CD14-positive monocyte (primary cell): ENCODE results near the gene DYNLL1. TPM values are rescaled to one million over a fixed set of nuclear protein-coding genes. Genes with fewer than 3 reads are reported as not detected.

Source experiments
- DNase-seq, 3 donors: peaks; one replicate each; pipeline ENCODE4 v3.0.0-alpha.2; 2011 to 2022
- H2AFZ ChIP-seq: 2 replicates; pipeline ENCODE4 v1.6.0; 2012; ENCODE audit warnings: mild to moderate bottlenecking, low read depth, low read length, inconsistent platforms; ENCODE audit not compliant: insufficient read depth, poor library complexity, severe bottlenecking
- H3K27ac ChIP-seq, 2 donors: 1 replicate in 1 of 2; 2 replicates in 1 of 2; pipeline ENCODE4 v1.5.1; 2012 to 2013; ENCODE audit warnings: low read length in 2 of 2, control low read depth in 1 of 2, inconsistent platforms in 1 of 2, low read depth in 1 of 2, mild to moderate bottlenecking in 1 of 2
- H3K27me3 ChIP-seq, 2 donors: one replicate each; pipeline versions ENCODE4 v1.6.0 to v1.6.1; 2011 to 2013; ENCODE audit warnings: low read length in 2 of 2; ENCODE audit not compliant: control insufficient read depth in 2 of 2, insufficient read depth in 2 of 2
- H3K36me3 ChIP-seq, 2 donors: replicated peaks in 1 of 2; 1 replicate in 1 of 2; 2 replicates in 1 of 2; pipeline versions ENCODE4 v1.5.1 to v1.6.1; 2012 to 2013; ENCODE audit warnings: low read length in 2 of 2, control low read depth in 1 of 2, inconsistent platforms in 1 of 2, mild to moderate bottlenecking in 1 of 2; ENCODE audit not compliant: insufficient read depth in 2 of 2, control insufficient read depth in 1 of 2
- H3K4me1 ChIP-seq, 2 donors: 1 replicate in 1 of 2; 2 replicates in 1 of 2; pipeline versions ENCODE4 v1.5.1 to v1.6.1; 2012 to 2013; ENCODE audit warnings: low read length in 2 of 2, control low read depth in 1 of 2, inconsistent platforms in 1 of 2, mild to moderate bottlenecking in 1 of 2, moderate library complexity in 1 of 2; ENCODE audit not compliant: insufficient read depth in 2 of 2, control insufficient read depth in 1 of 2
- H3K4me2 ChIP-seq: replicated peaks from 2 replicates; pipeline ENCODE3; 2012; ENCODE audit warnings: low read length, moderate library complexity, mild to moderate bottlenecking; ENCODE audit not compliant: poor library complexity, severe bottlenecking; ENCODE audit errors: extremely low read depth
- H3K4me3 ChIP-seq, 3 experiments: fragments of 200-600 bp in 1 of 3; sonication (generic) in 1 of 3; replicated peaks in 1 of 3; 1 replicate in 2 of 3; 2 replicates in 1 of 3; pipeline ENCODE4 v1.5.1; 2011 to 2013; ENCODE audit warnings: low read length in 3 of 3, mild to moderate bottlenecking in 3 of 3, control low read depth in 2 of 3, low read depth in 2 of 3, inconsistent platforms in 1 of 3, moderate library complexity in 1 of 3
- H3K79me2 ChIP-seq: 2 replicates; pipeline ENCODE4 v1.6.0; 2012; ENCODE audit warnings: mild to moderate bottlenecking, control low read depth, inconsistent platforms, low read length, moderate library complexity; ENCODE audit not compliant: insufficient read depth
- H3K9ac ChIP-seq: 2 replicates; pipeline ENCODE4 v1.6.0; 2017; ENCODE audit warnings: low read length, mild to moderate bottlenecking; ENCODE audit not compliant: insufficient read depth, poor library complexity, severe bottlenecking
- H3K9me3 ChIP-seq, 2 donors: replicated peaks in 1 of 2; 1 replicate in 1 of 2; 2 replicates in 1 of 2; pipeline versions ENCODE4 v1.5.1 to v1.6.1; 2012 to 2013; ENCODE audit warnings: low read length in 2 of 2, control low read depth in 1 of 2; ENCODE audit not compliant: control insufficient read depth in 1 of 2, insufficient read depth in 1 of 2
- H4K20me1 ChIP-seq: 2 replicates; pipeline ENCODE4 v1.6.0; 2012; ENCODE audit warnings: mild to moderate bottlenecking, low read length, control low read depth, moderate library complexity; ENCODE audit not compliant: insufficient read depth
- H3K27ac Mint-ChIP-seq, 7 donors: one replicate each; pipeline ENCODE4 v1.8.0; 2020; ENCODE audit warnings: mild to moderate bottlenecking in 7 of 7, mixed read lengths in 7 of 7, moderate library complexity in 6 of 7, inconsistent platforms in 2 of 7
- H3K27me3 Mint-ChIP-seq, 3 donors: one replicate each; pipeline ENCODE4 v1.8.0; 2021 to 2022; ENCODE audit warnings: low read depth in 3 of 3, mild to moderate bottlenecking in 3 of 3, mixed read lengths in 3 of 3, moderate library complexity in 3 of 3, inconsistent platforms in 1 of 3
- H3K36me3 Mint-ChIP-seq, 2 donors: one replicate each; pipeline ENCODE4 v1.8.0; 2020; ENCODE audit warnings: mixed read lengths in 2 of 2, inconsistent platforms in 1 of 2, mild to moderate bottlenecking in 1 of 2
- H3K4me1 Mint-ChIP-seq: one replicate; pipeline ENCODE4 v1.8.0; 2020; ENCODE audit warnings: mild to moderate bottlenecking, mixed read lengths
- H3K4me3 Mint-ChIP-seq, 2 donors: one replicate each; pipeline ENCODE4 v1.8.0; 2020; ENCODE audit warnings: mild to moderate bottlenecking in 2 of 2, mixed read lengths in 2 of 2, moderate library complexity in 1 of 2
- H3K9me3 Mint-ChIP-seq, 7 donors: one replicate each; pipeline ENCODE4 v1.8.0; 2020 to 2022; ENCODE audit warnings: mixed read lengths in 7 of 7, mild to moderate bottlenecking in 6 of 7, moderate library complexity in 6 of 7, inconsistent platforms in 2 of 7
- CTCF ChIP-seq: fragments of 200-600 bp; IDR thresholded peaks from one replicate; pipeline ENCODE4 v1.8.0; 2022; ENCODE audit warnings: antibody characterized with exemption, mild to moderate bottlenecking
- WGBS: methylation state at CpG from one replicate; pipeline ENCODE4 v1.1.5; 2013; ENCODE audit warnings: missing lambda C conversion rate; ENCODE audit not compliant: insufficient coverage; 5-methylcytosine and 5-hydroxymethylcytosine counted together
- intact Hi-C, 2 donors: fragments of 100-400 bp; cut with micrococcal nuclease; formaldehyde crosslinking; loops; one replicate each; pipeline versions ENCODE4 v1.15.0 to v1.15.1; 2023
- polyA plus RNA-seq, 3 donors: library from polyadenylated mRNA; depleted of rRNA in 1 of 3; unstranded in 2 of 3; stranded (reverse) in 1 of 3; fragments of 300-500 nt in 2 of 3; fragments of >200 nt in 1 of 3; fragmentation: Illumina TruSeq in 2 of 3; gene quantifications; 1 replicate in 2 of 3; 2 replicates in 1 of 3; pipeline ENCODE4 v1.2.3, GENCODE V29; 2012 to 2021

Gene DYNLL1
- polyA plus RNA-seq, 3 donors, result 184 to 504 (median 486) TPM

- Mint-ChIP-seq H3K27ac (no peak overlapping the region), H3K27me3 (no peaks in the 10 kb centered on the region), H3K4me3 (no peak overlapping the region), H3K4me1 (peaks cover 39% of the 10 kb centered on the region), H3K36me3 (peaks cover 5 to 16% of the 10 kb centered on the region in 2 donors), H3K9me3 (no peaks in the 10 kb centered on the region)
- peaks cover 46% of the 10 kb centered on the region for H3K79me2 ChIP-seq
- H4K20me1 ChIP-seq, result peaks cover 31% of the 10 kb centered on the region
- no peaks in the 10 kb centered on the region for H3K9me3 ChIP-seq
- peaks cover 43 to 48% of the 10 kb centered on the region in 2 donors for H3K4me1 ChIP-seq
- H3K36me3 ChIP-seq, result no peaks in the 10 kb centered on the region
- TF ChIP-seq CTCF, result no peak
- no peak overlapping the region for H3K9ac ChIP-seq
- no peak overlapping the region for H3K4me3 ChIP-seq
- 85% methylated on average over 4 of the region's 4 CpGs for WGBS
- no peaks in the 10 kb centered on the region for H3K27me3 ChIP-seq
- intact Hi-C loops, result loop anchor here in 1 of 2 donors (5.0 kb wide), 1 partner anchor 35 kb away; the partner anchor contains the start of gene DYNLL1
- DNase-seq, result no peak
- H3K4me2 ChIP-seq, result no peak overlapping the region
- H2AFZ ChIP-seq, result no peak overlapping the region
- H3K27ac ChIP-seq, result no peak overlapping the region
These were observed 36.9 kb downstream of the DYNLL1 start for GRCh38 chr12:120532701-120533238.

DNA sequence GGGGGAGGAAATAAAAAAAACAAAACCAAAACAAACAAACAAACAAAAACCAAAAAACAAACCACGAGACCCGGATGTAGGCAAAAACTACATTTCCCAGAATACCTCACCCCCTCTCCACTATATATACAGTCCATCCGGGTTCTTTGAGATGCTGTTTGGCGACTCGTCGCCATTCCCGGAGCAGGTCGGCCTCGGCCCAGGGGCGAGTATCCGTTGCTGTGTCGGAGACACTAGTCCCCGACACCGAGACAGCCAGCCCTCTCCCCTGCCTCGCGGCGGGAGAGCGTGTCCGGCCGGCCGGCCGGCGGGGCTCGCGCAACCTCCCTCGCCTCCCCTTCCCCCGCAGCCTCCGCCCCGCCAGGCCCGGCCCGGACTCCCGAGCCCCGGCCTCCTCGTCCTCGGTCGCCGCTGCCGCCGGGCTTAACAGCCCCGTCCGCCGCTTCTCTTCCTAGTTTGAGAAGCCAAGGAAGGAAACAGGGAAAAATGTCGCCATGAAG is 38.3 kb downstream of the DYNLL1 start, which contains the start of gene RNF10:
TSS of gene RNF10 (plus strand) at position 154 of the 500 bp plus-strand sequence. CDS start 456 bp downstream, outside the sequence.
- peak; percentile 83 to 86 (median 83) for DNase-seq
- no peaks in the 10 kb centered on the region for H3K9me3 ChIP-seq
- peak within 1 kb of the TSS; percentile 70 to 89 for H3K27ac ChIP-seq
- Mint-ChIP-seq H3K9me3 (no peaks in the 10 kb centered on the region), H3K27ac (peak within 1 kb of the TSS; percentile 79 to 95 (median 93)), H3K4me3 (peak within 1 kb of the TSS; percentile 90 to 93), H3K27me3 (no peaks in the 10 kb centered on the region), H3K4me1 (peaks cover 51% of the 10 kb centered on the region), H3K36me3 (peaks cover 6 to 17% of the 10 kb centered on the region in 2 donors)
- H2AFZ ChIP-seq, result peak within 1 kb of the TSS; percentile 77
- peaks cover 51 to 58% of the 10 kb centered on the region in 2 donors for H3K4me1 ChIP-seq
- WGBS, result 0% methylated on average over 43 of the region's 43 CpGs
- intact Hi-C loops, result loop anchor here in 1 of 2 donors (5.0 kb wide), 1 partner anchor 37 kb away; the partner anchor contains the start of gene DYNLL1
- no peak for TF ChIP-seq CTCF
- peak within 1 kb of the TSS; percentile 98 for H3K4me2 ChIP-seq
- peak within 1 kb of the TSS; percentile 97 for H3K9ac ChIP-seq
- peak within 1 kb of the TSS; percentile 88 to 98 (median 89) for H3K4me3 ChIP-seq
- H3K36me3 ChIP-seq, result no peaks in the 10 kb centered on the region
- H3K79me2 ChIP-seq, result peaks cover 52% of the 10 kb centered on the region
- no peaks in the 10 kb centered on the region for H3K27me3 ChIP-seq
- H4K20me1 ChIP-seq, result peaks cover 46% of the 10 kb centered on the region
